Measurements from ENCODE around the gene AKAP12. TPM values are rescaled to one million over a fixed set of nuclear protein-coding genes. Genes with fewer than 3 reads are reported as not detected.

AKAP12 gene
- total RNA-seq, 1 donor from 2014 or later: 88.1 TPM

DNA sequence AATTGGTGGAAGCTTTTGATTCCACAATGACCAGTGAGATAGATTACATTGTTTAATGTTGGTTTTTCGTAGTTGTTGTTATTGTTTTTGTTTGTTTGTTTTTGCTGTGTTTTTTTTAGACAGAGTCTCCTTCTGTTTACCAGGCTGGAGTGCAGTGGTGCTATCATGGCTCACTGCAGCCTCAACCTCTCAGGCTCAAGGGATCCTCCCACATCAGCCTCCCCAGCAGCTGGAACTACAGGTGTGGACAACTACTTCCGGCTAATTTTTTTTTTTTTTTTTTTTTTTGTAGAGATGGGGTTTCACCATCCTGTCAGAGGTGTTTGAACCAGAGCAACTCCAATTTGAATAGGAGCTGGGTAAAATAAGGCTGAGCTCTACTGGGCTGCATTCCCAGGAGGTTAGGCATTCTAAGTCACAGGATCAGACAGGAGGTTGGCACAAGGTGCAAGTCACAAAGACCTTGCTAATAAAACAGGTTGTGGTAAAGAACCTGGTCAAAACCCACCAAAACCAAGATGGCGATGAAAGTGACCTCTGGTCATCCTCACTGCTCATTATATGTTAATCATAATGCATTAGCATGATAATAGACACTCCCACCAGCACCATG lies 10.9 kb upstream of the AKAP12 start:
- intact Hi-C loops (cut with DNase I): no loop called here
- no peak overlapping the region for H3K27ac ChIP-seq
- TF ChIP-seq, protein P1, sequence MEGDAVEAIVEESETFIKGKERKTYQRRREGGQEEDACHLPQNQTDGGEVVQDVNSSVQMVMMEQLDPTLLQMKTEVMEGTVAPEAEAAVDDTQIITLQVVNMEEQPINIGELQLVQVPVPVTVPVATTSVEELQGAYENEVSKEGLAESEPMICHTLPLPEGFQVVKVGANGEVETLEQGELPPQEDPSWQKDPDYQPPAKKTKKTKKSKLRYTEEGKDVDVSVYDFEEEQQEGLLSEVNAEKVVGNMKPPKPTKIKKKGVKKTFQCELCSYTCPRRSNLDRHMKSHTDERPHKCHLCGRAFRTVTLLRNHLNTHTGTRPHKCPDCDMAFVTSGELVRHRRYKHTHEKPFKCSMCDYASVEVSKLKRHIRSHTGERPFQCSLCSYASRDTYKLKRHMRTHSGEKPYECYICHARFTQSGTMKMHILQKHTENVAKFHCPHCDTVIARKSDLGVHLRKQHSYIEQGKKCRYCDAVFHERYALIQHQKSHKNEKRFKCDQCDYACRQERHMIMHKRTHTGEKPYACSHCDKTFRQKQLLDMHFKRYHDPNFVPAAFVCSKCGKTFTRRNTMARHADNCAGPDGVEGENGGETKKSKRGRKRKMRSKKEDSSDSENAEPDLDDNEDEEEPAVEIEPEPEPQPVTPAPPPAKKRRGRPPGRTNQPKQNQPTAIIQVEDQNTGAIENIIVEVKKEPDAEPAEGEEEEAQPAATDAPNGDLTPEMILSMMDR (IDR thresholded peaks at IDR 0.05): no peak
- TF ChIP-seq POLR2AphosphoS5 (IDR thresholded peaks at IDR 0.05; ENCODE audit: insufficient read depth in 1 of 2, low read depth in 1 of 2): no peak
- TF ChIP-seq POLR2A (IDR thresholded peaks at IDR 0.05): no peak
- no peaks in the 10 kb centered on the region for H3K36me3 ChIP-seq
- no peaks in the 10 kb centered on the region for H3K4me1 ChIP-seq
- no peak overlapping the region for H3K4me3 ChIP-seq
- no peak for DNase-seq (ENCODE audit: extremely low spot score in 2 of 2)
- no peaks in the 10 kb centered on the region for H3K27me3 ChIP-seq
- no peaks in the 10 kb centered on the region for H3K9me3 ChIP-seq

DNA sequence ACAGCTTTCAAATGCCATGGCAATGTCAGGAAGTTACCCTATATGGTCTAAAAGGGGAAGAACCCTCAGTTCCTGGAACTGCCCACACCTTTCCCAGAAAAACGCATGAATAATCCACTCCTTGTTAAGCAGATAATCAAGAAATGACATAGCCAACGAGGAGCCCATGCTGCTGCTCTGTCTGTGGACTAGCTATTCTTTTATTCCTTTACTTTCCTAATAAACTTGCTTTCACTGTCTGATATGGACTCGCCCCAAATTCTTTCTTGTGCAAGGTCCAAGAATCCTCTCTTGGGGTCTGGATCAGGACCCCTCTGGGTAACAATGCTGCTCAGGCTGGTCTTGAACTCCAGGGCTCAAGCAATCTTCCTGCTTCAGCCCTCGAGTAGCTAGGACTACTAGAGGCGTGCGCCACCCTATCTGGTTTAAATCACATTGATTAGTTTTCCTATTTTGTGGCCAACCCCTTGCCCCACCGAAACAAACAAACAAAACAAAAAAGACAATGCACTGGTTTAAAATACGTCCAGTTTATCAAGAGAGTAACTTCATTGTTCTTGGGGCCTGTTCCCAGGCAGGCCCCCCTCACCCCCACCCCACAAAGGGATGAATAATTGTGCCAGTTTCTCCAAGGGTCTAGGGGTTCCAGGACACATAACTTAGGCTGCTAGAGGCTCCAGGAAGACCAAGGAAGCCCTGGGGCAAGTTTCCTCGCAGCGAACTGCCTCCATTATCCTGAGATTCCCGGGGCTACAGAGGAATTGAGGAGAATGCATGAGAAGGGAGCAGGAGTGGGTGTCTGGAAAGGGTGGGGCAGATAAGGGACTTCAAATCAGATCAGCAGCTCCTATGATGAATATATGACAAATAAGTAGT lies 10.1 kb upstream of the AKAP12 start:
- no peaks in the 10 kb centered on the region for H3K36me3 ChIP-seq
- no peaks in the 10 kb centered on the region for H3K9me3 ChIP-seq
- TF ChIP-seq POLR2AphosphoS5 (IDR thresholded peaks at IDR 0.05; ENCODE audit: insufficient read depth in 1 of 2, low read depth in 1 of 2) (no peak), POLR2A (IDR thresholded peaks at IDR 0.05) (no peak)
- TF ChIP-seq, protein P1 (IDR thresholded peaks at IDR 0.05): no peak
- no peaks in the 10 kb centered on the region for H3K4me1 ChIP-seq
- intact Hi-C loops (cut with DNase I): no loop called here
- no peak for DNase-seq (ENCODE audit: extremely low spot score in 2 of 2)
- H3K4me3 ChIP-seq: no peak overlapping the region
- H3K27me3 ChIP-seq: no peaks in the 10 kb centered on the region
- no peak overlapping the region for H3K27ac ChIP-seq

DNA sequence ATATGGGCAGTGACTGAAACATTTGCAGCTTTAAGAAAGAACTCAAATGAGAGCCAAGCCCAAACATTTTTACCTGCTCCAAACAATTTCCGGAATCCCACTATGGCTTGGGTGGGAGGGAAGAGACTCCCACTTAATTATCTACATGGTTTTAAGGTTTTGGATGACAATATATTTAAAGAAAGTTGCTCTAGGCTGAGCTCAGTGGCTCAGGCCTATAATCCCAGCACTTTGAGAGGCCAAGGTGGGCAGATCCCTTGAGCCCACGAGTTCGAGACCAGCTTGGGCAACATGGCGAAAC lies 9.5 kb upstream of the AKAP12 start:
- no peaks in the 10 kb centered on the region for H3K36me3 ChIP-seq
- no peak overlapping the region for H3K4me3 ChIP-seq
- H3K27ac ChIP-seq: no peak overlapping the region
- H3K27me3 ChIP-seq: no peaks in the 10 kb centered on the region
- no peak for DNase-seq (ENCODE audit: extremely low spot score in 2 of 2)
- TF ChIP-seq, protein P1 (IDR thresholded peaks at IDR 0.05): no peak
- TF ChIP-seq POLR2A (IDR thresholded peaks at IDR 0.05) (no peak), POLR2AphosphoS5 (IDR thresholded peaks at IDR 0.05; ENCODE audit: insufficient read depth in 1 of 2, low read depth in 1 of 2) (no peak)
- no peaks in the 10 kb centered on the region for H3K4me1 ChIP-seq
- intact Hi-C loops (cut with DNase I): no loop called here
- no peaks in the 10 kb centered on the region for H3K9me3 ChIP-seq

DNA sequence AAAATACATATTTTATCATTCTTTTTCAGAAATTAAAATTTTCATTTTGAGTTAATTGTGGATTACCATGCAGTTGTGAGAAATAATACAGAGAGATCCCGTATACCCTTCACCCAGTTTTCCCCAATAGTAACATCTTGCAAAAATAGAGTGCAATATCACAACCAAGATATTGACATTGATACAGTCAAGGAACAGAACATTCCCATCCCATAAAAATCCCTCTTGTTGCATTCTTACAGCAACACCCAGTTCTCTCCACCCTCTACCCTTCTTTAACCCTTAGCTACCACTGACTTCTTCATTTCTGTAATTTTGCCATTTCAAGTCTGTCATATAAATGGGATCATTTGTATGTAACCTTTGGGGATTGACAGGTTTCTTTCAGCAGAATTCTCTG lies 6.9 kb upstream of the AKAP12 start:
- Histone ChIP-seq H3K9me3 (no peaks in the 10 kb centered on the region), H3K4me3 (no peak overlapping the region), H3K27ac (no peak overlapping the region), H3K27me3 (no peaks in the 10 kb centered on the region), H3K36me3 (no peaks in the 10 kb centered on the region), H3K4me1 (no peaks in the 10 kb centered on the region)
- TF ChIP-seq POLR2A (IDR thresholded peaks at IDR 0.05) (no peak), POLR2AphosphoS5 (IDR thresholded peaks at IDR 0.05; ENCODE audit: insufficient read depth in 1 of 2, low read depth in 1 of 2) (no peak)
- TF ChIP-seq, protein P1 (IDR thresholded peaks at IDR 0.05): no peak
- intact Hi-C loops (cut with DNase I): no loop called here
- DNase-seq (ENCODE audit: extremely low spot score in 2 of 2): no peak

DNA sequence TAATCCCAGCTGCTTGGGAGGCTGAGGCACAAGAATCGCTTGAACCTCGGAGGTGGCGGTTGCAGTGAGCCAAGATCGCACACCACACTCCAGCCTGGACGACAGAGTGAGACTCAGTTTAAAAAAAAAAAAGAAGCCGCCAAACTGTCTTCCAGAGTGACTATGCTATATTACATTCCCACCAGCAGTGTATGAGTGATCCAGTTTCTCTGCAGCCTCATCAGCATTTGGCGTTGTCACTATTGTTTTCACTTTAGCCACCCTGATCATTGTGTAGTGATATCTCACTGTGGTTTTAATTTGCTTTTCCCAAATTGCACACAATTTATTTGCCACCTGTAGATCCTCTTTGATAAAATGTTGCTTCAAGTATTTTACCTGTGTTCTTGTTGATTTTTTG lies 6.0 kb upstream of the AKAP12 start:
- Histone ChIP-seq H3K27ac (no peak overlapping the region), H3K27me3 (no peaks in the 10 kb centered on the region), H3K36me3 (no peaks in the 10 kb centered on the region), H3K4me1 (no peaks in the 10 kb centered on the region), H3K4me3 (no peak overlapping the region), H3K9me3 (no peaks in the 10 kb centered on the region)
- no peak for DNase-seq (ENCODE audit: extremely low spot score in 2 of 2)
- intact Hi-C loops (cut with DNase I): no loop called here
- no peak for TF ChIP-seq POLR2A (IDR thresholded peaks at IDR 0.05)
- no peak for TF ChIP-seq POLR2AphosphoS5 (IDR thresholded peaks at IDR 0.05; ENCODE audit: insufficient read depth in 1 of 2, low read depth in 1 of 2)
- TF ChIP-seq, protein P1 (IDR thresholded peaks at IDR 0.05): no peak

All from vagina (tissue), 2 donors.